DMS53 treated with DMSO at 0.1 percent for 48 hours (cell line): ENCODE measurements around the gene PRKN.

ENCODE experiments used
- DNase-seq: peaks from one replicate; lab custom pipeline; 2025; ENCODE audit not compliant: unreplicated experiment; lab: John Stamatoyannopoulos, UW

The PRKN gene

DNA sequence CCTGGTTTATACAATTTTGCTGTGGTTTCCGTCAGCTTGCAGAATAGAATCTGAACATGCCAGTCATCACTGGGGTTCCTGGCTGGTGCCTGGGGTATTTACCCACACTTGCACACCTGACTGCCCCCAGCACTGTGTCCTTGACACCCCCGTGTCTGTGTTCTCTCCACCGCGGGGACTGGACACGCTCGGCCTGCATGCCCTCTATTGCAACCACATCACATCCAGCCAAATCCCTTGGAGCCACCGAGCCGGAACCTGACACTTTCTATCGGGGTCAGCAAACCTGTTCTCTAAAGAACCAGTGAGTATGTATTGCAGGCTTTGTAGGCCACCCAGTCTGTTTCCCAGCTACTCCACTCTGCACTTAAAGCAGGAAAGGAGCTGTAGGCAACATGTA lies 527.5 kb downstream of the PRKN start:
- DNase-seq, result no peak

DNA sequence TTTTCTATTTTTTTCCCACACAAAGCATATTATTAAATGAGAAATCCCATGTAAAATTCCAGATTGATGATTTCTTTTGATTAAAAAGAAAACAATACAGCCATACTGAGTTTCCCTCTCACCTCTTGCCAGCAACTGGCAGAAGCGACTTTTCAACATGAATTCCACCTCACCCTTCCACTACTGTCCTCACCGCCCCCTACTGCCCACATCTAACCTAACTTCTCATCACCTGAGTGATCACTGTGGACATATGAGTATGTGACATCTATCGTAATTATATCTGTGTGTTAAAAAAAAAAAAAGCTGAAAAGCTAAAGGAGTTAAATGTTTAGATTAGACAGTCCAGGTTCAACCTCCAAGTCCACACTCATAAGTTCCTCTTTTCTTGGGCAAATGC lies 528.6 kb downstream of the PRKN start:
- no peak for DNase-seq

DNA sequence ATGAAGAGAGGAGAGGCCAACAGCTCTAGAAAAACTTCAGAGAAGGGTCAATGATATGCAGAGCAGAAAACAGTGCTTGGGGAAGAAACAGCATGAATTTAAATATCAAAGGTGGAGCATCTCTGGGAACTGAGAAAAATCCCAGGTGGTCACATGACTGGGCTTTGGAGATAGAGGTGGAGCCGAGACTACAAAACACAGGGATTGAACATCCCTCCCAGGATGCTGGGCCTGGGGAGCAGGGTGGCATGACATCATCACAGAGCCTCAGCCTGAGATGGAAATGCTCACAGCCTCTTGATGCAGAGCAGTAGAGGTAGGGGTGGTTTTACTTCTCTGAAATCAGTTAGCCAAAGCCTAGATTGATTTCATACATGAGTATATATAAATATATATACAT lies 529.5 kb downstream of the PRKN start:
- DNase-seq, result no peak

DNA sequence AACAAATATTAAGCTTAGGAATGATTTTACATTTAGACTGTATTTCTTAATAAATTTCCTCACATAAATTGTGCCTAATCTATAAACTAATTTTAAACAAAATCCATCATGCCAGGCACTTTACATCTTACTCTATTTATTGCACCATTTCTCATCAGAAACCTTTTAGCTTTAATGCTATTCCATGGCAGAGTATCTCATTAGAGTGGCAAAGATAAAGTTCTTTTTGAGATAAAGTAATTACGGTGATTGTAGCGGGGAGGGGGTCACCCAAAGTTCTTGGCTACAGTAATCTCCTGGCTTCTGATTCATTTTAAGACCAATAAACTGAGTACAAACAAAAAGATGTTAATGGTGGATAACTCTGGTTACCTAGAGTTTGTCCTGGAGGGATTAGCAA lies 532.1 kb downstream of the PRKN start:
- DNase-seq, result no peak

DNA sequence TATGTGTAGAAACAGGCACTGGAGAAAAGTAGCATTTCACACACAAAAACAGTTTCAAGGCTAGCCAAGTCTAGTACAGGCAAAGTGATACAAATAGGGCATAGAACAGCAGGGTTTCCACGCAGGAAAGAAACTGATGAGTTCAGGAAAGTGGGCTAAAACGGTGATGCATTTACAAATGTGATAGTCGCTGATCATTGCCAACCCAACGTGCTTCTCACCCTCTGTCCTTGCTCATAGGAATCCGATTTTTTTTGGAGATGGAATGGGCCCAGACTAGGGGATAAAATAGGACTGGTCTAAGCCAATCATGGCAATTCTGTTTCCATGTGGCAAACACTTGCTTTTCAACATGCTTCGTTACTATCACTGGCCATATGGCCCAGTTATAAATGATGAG lies 536.6 kb downstream of the PRKN start:
- no peak for DNase-seq

DNA sequence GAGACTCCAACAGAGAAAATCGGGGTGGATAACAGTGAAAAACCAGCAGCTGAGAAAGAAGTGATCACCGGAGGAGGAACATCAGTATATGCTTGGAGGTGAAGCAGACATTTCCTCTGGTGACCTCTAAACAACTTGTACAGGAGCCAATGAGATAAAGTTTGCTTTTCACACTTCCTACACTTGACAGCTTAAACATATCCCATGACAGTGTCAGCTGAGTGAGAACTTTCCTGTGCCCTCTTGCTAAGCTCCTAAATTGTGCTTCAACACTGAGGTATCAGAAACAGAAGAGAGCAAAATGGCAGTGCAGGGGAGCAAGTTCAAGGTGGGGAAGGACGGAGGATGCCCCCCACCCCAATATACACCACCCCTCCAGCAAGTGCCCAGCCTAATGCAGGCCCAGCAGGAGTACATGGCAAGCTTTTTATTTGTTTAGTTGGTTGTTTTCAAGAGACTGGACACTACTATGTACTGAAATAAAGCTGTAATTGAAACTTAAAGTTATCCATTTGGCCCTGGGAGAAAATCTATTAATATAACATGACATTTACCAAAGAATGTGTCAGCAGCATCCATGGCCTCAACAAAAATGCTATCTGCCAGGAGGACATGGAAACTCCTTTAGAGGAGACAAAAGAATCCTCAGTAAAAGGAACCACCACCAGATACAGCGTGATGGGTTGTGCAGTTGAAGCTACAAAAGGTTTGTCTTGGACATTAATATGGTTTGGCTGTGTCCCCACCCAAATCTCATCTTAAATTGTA lies 540.2 kb downstream of the PRKN start:
- no peak for DNase-seq

DNA sequence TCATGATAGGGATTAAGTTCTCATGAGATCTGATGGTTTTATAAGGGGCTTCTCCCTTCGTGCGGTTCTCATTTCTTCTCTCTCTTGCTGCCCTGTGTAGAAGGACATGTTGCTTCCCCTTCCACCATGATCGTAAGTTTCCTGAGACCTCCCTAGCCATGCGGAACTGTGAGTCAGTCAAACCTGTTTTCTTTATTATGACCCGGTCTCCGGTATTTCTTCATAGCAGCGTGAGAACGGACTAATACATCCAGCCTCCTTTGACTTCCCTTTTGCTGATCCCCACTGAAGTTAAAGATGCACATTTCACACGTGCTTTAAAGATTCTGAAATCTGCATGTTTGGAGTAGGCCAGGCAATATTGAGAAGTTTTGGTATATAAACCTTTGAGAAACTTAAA lies 543.1 kb downstream of the PRKN start:
- no peak for DNase-seq

DNA sequence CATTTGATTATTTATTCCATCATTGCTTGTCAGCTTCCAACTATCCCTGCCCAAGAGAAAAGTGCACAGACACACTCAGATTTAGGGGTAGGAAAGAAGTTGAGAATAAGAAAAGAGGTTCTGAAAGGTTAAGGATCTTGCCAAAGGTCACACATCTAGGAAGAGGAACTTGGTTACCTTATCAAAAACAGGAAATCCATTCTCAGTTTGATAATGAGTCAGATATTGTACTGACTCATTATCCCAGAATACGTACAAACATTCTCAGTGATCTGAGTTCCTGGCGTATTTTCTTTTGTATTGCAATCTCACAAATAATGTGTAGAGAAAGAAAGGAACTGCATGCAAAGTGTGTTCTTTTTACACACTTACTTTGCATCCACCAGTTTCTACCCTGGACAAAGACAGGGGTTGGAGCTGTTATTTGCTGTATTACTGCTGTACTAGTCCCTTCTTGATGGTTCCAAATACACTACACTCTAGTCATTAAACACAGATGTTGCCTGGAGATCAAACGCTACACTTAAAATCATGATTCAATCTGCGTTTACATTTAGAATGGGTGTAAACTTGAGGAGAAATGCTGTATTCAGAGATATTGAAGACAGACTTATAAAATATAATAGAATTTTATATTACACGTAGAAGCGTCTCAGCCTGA lies 545.7 kb downstream of the PRKN start:
- DNase-seq, result no peak

DNA sequence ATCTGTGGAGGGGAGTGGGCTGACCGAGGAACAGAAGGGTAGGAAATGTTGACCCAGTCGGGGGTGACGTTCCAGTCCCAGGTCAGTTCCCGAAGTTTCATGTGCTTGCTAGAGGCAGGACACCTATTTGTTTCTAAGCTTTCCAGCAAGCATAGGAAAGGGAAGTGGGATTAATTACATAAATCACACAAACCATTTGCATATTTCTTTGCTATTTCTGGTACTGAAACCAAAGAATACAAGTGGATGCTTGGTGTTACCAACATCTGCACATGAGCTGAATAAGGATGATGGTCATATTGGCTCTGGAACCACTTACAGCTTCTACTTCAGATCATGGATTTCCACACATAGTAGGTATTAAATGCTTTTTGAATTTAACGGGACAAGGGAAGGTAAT lies 546.5 kb downstream of the PRKN start:
- no peak for DNase-seq

DNA sequence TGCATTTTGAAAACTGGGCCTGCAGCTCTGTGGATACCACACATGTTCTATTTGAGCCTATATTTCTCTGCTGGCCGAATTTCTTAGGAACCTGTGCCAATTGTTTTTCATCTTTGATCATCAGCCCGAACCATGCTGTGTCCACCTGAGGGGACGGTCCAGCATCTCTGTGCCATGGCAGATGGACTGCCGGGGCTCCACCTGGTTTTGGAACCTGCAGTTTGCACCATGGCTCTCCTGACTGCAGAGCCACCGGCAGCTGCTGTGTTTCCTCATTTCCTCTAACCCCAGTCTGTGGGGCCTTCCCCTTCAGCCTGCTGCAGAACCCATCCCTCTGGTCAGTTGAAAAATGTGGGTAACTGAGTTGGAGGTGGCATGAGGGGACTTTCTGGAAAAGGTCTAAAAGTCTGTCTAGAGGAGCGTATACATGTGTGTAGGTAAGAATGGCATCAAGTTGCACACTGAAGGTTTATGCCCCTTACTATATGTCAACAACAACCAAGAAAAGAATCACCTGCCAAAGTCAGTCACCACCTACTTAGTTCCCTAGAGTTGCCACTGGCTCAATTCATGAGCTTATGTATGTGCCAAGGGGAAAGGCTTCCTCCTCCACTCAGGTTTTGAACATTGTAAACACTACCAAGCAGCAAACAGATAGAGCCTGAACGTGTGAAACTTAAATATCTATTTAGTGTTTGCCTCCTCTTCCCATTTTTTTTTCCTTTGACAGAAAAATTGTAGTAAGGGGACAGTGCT lies 548.2 kb downstream of the PRKN start:
- DNase-seq, result no peak

DNA sequence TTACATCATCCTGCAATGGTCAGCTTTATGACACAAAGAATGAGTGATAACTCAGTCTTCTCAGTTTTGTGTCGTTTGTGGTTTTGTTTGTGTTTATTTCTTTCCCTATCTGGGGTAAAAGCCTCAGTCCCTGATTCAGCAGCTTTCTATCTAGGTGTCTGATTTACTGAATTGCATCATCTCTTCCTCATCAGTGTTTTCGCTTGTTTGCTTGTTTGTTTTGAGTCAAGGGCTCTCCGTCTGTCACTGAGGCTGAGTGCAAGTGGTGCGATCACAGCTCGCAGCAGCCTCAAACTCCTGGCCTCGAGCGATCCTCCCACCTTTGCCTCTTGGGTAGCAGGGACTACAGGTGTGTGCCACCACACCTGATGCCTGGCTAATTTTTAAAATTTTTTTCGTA lies 548.9 kb downstream of the PRKN start:
- DNase-seq, result peak; percentile 27

DNA sequence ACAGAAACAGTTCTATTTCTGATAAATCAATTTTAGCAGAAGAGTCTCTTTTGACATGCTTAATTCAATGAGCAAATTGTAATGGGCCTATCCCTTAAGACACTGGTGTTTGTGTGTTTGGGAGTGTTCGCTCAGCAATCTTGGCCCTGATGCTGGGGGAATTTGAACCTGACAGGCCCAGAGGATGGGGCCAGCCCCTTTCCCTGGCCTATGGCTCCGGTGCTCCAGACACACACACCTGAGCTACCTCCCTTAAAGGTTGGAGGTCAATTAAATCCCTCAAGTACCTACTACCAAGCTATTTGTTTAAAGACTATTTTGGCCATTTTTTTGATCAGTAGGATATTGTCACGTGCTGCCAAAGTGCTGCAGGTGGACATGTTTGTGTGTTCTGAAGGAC lies 549.3 kb downstream of the PRKN start:
- no peak for DNase-seq

DNA sequence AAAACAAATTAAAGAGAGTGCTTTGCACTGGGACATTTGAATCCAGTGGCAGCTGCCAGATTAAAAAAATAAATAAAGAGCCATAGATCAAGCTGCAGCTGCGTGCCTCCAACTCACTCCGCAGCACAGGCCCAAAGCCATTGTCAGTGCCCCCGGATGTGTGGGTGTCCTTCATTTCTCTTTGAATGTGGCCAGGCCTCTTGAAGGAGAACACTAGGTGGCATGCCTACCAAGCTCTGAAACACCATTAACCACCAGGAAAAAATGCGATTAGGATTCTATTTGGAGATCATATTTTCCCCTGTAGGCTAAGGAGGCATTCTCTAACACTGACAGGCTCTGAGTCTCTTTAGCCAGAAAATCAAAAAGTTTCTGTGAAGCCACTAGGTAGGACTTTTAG lies 549.8 kb downstream of the PRKN start:
- peak; percentile 36 for DNase-seq

DNA sequence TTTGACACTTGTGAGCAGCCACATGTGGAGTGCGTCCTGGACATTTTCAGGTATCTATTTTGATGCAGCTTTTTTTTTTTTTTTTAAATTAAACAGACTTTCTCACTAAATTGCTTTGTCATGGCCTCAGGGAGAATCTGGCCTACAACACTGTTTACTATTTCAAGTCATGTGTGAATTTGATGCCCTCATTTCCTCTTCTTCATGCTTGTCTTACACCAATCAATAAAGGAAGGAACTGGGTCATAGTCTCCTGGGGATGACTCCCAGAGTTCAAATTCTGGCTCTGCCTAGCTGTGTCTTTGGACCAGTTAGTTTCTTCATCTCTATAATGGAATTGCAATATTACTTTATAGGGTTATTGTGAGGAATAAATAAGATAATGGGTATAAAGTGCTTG lies 554.1 kb downstream of the PRKN start:
- peak; percentile 57 for DNase-seq

DNA sequence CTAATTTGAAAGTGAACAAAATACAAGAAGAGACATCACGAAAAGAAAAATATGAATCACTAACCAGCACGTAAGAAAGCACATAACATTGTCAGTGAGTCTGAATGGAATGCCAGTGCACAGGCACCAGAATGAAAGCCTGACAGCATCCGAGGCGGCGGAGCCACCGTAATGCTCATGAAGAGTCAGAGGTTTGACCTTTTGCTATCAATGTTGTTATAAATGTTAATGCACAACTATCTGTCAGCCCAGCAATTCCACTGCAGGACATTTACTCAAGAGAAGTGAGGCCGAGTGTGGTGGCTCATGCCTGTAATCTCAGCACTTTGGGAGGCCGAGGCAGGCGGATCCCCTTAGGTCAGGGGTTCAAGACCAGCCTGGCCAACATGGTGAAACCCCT lies 562.1 kb downstream of the PRKN start:
- DNase-seq, result no peak

DNA sequence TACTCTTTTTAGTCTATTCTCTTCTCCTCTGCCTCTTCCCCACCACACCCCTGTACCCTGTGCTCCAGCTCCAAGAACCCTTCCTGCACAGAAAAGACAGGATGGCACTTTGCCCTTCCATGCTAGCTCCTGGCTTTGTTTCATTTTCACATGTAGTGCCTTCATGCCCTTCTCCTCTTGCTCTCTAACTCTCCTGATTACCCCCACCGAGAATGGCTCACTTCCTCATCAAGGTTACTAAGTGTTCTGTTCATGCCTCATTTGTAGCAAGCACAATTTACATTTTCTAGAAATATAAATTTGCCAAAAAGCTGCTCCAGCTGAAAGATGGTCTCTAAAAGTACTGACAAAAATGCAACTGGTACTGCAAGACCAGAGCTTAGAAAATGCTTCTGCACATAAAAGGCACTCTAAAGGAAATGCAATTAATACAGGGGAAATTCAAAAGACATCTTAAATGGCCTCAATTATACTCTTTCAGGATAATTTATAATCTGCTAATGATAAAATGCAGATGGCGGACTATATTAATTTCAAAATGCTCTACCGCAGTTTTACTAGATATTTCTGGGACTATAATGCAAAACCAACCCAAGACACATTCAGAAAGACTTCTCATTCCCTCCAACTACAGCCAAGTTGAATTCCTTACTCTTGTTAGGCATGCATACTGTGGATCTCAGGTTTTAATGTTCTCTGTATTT lies 570.2 kb downstream of the PRKN start:
- DNase-seq, result no peak

DNA sequence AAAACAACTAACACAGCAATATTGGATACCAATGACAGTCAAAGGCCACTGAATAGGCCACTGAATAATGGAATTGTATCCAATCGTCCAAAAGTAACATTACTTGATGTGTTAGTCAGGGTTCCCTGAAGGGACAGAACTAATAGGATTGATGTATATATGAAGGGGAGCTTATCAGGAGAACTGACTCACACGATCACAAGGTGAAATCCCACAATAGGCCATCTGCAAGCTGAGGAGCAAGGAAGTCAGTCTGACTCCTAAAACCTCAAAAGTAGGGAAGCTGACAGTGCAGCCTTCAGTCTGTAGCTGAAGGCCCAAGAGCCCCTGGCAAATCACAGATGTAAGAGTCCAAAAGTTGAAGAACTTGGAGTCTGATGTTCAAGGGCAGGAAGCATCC lies 571.4 kb downstream of the PRKN start:
- DNase-seq, result no peak

DNA sequence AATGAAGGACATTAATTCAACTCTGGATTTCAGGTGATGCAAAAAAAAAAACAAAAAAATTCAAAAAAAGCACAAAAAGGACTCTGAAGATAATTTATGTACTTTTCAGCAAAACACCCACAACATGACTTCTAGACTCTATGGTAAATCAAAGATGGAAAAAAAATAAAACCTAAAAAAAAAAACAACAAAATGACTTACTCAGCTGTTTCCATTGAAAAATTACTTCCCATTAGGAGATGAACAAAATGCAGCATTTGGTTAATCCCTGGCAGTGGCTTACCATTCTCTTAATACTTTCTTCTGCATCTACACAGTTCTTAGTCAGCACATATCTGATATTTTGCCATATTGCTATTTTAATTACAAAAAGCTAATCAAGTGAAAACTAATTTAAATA lies 572.6 kb downstream of the PRKN start:
- DNase-seq, result no peak

DNA sequence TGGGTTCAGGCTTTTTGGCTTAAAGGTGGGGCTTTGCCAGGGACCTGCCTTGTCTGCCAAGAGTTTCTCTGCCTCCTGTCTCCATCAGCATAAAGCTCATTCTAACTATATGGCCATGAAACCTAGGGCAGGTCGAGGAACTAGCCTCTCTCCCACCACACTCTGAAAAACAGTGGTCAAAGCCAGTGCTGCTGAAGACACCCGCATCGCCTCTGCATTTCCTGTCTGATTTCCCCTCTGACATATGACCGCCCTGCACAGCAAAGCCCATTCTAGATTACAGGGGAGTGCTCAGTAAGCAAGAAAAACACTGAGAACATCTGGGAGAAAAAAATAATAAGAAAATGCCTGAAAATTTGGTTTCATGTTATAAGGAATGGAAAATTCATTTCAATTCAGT lies 573.6 kb downstream of the PRKN start:
- no peak for DNase-seq

DNA sequence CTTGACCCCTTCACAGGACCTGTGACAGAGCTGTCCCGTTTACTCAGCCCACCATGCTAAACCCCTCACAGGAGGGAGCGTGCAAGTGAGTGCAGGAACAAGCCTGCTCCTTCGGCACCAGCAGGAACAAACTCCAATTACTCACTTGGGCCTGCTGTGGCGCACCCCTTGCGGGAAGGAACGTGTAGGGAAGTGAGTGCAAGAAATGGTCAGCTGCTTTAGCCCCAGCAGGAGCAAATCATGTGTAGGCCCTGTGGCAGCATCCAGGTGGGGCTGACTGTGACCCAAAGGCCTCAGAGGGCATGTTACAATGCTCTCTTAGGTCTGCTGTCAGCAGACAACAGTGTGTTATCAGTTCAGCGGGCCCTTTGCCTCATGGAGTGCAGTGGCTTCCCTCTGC lies 574.4 kb downstream of the PRKN start:
- no peak for DNase-seq

DNA sequence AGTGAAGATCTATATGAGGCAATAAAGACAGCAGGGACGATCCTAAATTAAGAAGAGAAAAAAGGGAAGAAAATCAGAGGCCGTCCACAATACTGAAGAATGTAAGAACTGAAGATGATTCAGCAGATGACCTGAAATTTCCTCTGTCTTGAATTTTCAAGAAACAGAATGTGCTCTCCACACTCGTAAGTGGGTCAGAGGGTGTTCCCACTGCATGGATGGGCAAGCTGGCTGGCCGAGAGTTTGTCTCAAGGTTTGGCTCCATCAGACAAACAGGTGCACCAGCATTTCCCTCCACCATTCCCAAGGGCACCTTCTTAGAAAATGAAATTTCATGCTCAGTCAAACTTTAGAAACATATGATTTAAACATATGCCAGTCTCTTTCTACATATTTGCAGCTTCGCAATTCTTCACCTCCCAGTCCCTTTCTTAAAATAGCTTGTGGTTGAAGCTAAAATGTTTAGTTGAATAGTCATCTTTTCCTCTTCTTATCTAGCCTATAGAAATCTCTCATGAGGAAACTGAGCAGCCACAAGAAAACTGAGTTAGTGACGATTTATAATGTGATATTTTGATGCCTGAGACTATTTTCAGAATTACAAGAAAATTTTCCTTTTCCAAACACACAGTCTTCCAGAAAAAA lies 576.4 kb downstream of the PRKN start:
- no peak for DNase-seq
